ENCODE results near the gene CDKL2.

DNA sequence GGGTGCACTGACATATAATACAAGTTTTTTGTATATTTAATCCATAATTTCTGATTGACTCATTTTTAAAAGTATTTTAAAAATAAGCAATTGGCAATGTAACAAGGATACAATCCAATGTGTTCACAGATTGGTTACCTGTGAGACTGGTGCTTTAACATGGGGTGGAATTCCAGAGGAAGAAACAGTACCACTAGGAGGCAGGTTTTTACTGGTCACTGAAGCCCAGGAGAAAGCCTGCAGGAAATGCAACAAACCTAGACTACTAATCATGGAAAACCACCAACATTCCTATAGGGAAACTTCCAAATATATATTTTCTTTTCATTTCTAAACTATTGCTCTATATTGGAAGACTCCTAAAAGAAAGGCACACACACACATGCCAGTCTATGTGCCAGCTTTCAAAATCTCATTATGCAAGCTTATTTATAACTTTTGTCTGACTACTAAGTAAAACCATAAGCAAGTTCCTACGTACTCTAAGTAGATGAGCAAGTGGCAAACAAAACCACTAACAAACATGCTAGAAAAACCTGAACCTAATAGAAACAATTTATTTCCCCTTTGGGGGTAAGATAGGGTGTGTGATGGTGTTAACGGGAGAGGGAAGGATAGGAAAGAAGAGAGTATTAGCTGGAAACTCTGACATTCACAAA is 23.6 kb upstream of the CDKL2 start:
- TF ChIP-seq NR3C1 (CRISPR knock-in tag; IDR thresholded peaks at IDR 0.05) (no peak), ZEB2 (IDR thresholded peaks at IDR 0.05) (no peak), ZFP30 (CRISPR knock-in tag; IDR thresholded peaks at IDR 0.05; ENCODE audit: borderline replicate concordance) (no peak), GATA2 (CRISPR knock-in tag; IDR thresholded peaks at IDR 0.05) (no peak), ZBTB9 (CRISPR knock-in tag; IDR thresholded peaks at IDR 0.05) (no peak), BHLHE40 (IDR thresholded peaks at IDR 0.05; ENCODE audit: low read length) (no peak), EGR1 (conservative IDR thresholded peaks at IDR 0.05) (no peak), SRSF3 (IDR thresholded peaks at IDR 0.05; ENCODE audit: insufficient read depth, low read length) (no peak)
- TF ChIP-seq, protein P1, sequence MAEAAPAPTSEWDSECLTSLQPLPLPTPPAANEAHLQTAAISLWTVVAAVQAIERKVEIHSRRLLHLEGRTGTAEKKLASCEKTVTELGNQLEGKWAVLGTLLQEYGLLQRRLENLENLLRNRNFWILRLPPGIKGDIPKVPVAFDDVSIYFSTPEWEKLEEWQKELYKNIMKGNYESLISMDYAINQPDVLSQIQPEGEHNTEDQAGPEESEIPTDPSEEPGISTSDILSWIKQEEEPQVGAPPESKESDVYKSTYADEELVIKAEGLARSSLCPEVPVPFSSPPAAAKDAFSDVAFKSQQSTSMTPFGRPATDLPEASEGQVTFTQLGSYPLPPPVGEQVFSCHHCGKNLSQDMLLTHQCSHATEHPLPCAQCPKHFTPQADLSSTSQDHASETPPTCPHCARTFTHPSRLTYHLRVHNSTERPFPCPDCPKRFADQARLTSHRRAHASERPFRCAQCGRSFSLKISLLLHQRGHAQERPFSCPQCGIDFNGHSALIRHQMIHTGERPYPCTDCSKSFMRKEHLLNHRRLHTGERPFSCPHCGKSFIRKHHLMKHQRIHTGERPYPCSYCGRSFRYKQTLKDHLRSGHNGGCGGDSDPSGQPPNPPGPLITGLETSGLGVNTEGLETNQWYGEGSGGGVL (CRISPR knock-in tag; IDR thresholded peaks at IDR 0.05) = no peak

All from K562 (cell line).